GM23338 (cell line): ENCODE measurements around the gene GCHFR. TPM values are rescaled to one million over a fixed set of nuclear protein-coding genes. Genes with fewer than 3 reads are reported as not detected.
A peak's percentile ranks its signal among the peaks of the same experiment; 100 is the strongest.

ENCODE experiments used
- ATAC-seq: fragments of 200-7000 bp; cut with Tn5 transposase; 3 replicates; pipeline ENCODE4 v1.9.1; 2020
- DNase-seq: peaks from one replicate; pipeline ENCODE4 v3.0.0-alpha.2; 2015; ENCODE audit warnings: low spot score
- H2AFZ ChIP-seq: fragments of 200-600 bp; sonication (generic); 2 replicates; pipeline ENCODE4 v1.8.0; 2016; ENCODE audit warnings: antibody characterized with exemption, mild to moderate bottlenecking, moderate library complexity
- H3F3A ChIP-seq: fragments of 200-600 bp; sonication (generic); replicated peaks from 2 replicates; pipeline ENCODE4 v1.8.0; 2017; ENCODE audit warnings: antibody characterized with exemption, mixed run types, low read depth
- H3K27ac ChIP-seq: fragments of 200-600 bp; sonication (generic); 2 replicates; pipeline ENCODE4 v1.6.1; 2016; ENCODE audit warnings: low read depth
- H3K27me3 ChIP-seq: fragments of 200-600 bp; sonication (generic); 2 replicates; pipeline ENCODE4 v1.8.0; 2016; ENCODE audit warnings: mild to moderate bottlenecking, mixed run types, moderate library complexity; ENCODE audit not compliant: insufficient read depth
- H3K36me3 ChIP-seq: fragments of 200-600 bp; sonication (generic); 2 replicates; pipeline ENCODE4 v1.8.0; 2016; ENCODE audit warnings: mild to moderate bottlenecking; ENCODE audit not compliant: insufficient read depth
- H3K4me1 ChIP-seq: fragments of 200-600 bp; sonication (generic); 2 replicates; pipeline ENCODE4 v1.8.0; 2016; ENCODE audit warnings: mild to moderate bottlenecking, moderate library complexity; ENCODE audit not compliant: insufficient read depth
- H3K4me2 ChIP-seq: fragments of 200-600 bp; sonication (generic); 2 replicates; pipeline ENCODE4 v1.7.1; 2017; ENCODE audit warnings: mixed run types
- H3K4me3 ChIP-seq: fragments of 200-600 bp; sonication (generic); 2 replicates; pipeline ENCODE4 v1.6.1; 2016; ENCODE audit warnings: mixed run types
- H3K79me2 ChIP-seq: fragments of 200-600 bp; sonication (generic); replicated peaks from 2 replicates; pipeline ENCODE4 v1.8.0; 2017; ENCODE audit warnings: mild to moderate bottlenecking; ENCODE audit not compliant: insufficient read depth
- H3K9me2 ChIP-seq: fragments of 200-600 bp; sonication (generic); 2 replicates; pipeline ENCODE4 v1.8.0; 2017; ENCODE audit not compliant: insufficient read depth
- H4K20me1 ChIP-seq: fragments of 200-600 bp; sonication (generic); replicated peaks from 2 replicates; pipeline ENCODE4 v1.8.0; 2017; ENCODE audit warnings: mild to moderate bottlenecking; ENCODE audit not compliant: insufficient read depth
- H3K27ac Mint-ChIP-seq: 2 replicates; pipeline ENCODE4 v1.8.0; 2020; ENCODE audit warnings: inconsistent platforms, mild to moderate bottlenecking, moderate library complexity, mixed read lengths
- H3K27me3 Mint-ChIP-seq: 3 replicates; pipeline ENCODE4 v1.8.0; 2022; ENCODE audit warnings: low read depth, mild to moderate bottlenecking, moderate library complexity, mixed read lengths, inconsistent platforms; ENCODE audit not compliant: insufficient read depth, poor library complexity
- H3K36me3 Mint-ChIP-seq: 3 replicates; pipeline ENCODE4 v1.8.0; 2021; ENCODE audit warnings: low read depth, mild to moderate bottlenecking, inconsistent platforms, moderate library complexity, mixed read lengths
- H3K4me1 Mint-ChIP-seq: 3 replicates; pipeline ENCODE4 v1.8.0; 2020; ENCODE audit warnings: mild to moderate bottlenecking, inconsistent platforms, mixed read lengths
- H3K4me3 Mint-ChIP-seq: 3 replicates; pipeline ENCODE4 v1.8.0; 2021; ENCODE audit warnings: moderate library complexity, mild to moderate bottlenecking, inconsistent platforms, mixed read lengths
- H3K9me3 Mint-ChIP-seq: 3 replicates; pipeline ENCODE4 v1.8.0; 2020; ENCODE audit warnings: moderate library complexity, mild to moderate bottlenecking, inconsistent platforms, mixed read lengths
- CREB1 ChIP-seq: fragments of 250-450 bp; sonication (Bioruptor Pico); IDR thresholded peaks from 2 replicates; pipeline ENCODE4 v1.5.0; 2020; ENCODE audit warnings: low read depth, mild to moderate bottlenecking, moderate library complexity
- CTCF ChIP-seq, 2 experiments: fragments of 200-600 bp in 1 of 2; sonication (generic) in 1 of 2; conservative IDR thresholded peaks; 2 replicates each; pipeline versions ENCODE4 v1.5.1 to v1.6.1; 2016 to 2017; ENCODE audit warnings: antibody characterized with exemption in 2 of 2, low read depth in 2 of 2, mild to moderate bottlenecking in 2 of 2, moderate library complexity in 1 of 2
- ETS1 ChIP-seq: IDR thresholded peaks from 2 replicates; pipeline ENCODE4 v1.6.1; 2016; ENCODE audit warnings: antibody characterized with exemption
- EZH2 ChIP-seq: fragments of 200-600 bp; sonication (generic); IDR thresholded peaks from one replicate; pipeline ENCODE4 v1.8.0; 2017; ENCODE audit warnings: antibody characterized with exemption, mild to moderate bottlenecking, low read depth; ENCODE audit not compliant: unreplicated experiment
- EZH2phosphoT487 ChIP-seq: fragments of 200-600 bp; sonication (generic); IDR thresholded peaks from one replicate; pipeline ENCODE4 v1.8.1; 2018; ENCODE audit warnings: antibody characterized with exemption; ENCODE audit not compliant: unreplicated experiment
- JUNB ChIP-seq: IDR thresholded peaks from one replicate; pipeline ENCODE4 v1.6.1; 2016; ENCODE audit warnings: antibody characterized with exemption; ENCODE audit not compliant: unreplicated experiment
- NANOG ChIP-seq: IDR thresholded peaks from 2 replicates; pipeline ENCODE4 v1.6.1; 2016; ENCODE audit warnings: antibody characterized with exemption, borderline replicate concordance
- POLR2AphosphoS5 ChIP-seq: IDR thresholded peaks from 2 replicates; pipeline ENCODE4 v1.6.1; 2016; ENCODE audit warnings: antibody characterized with exemption, low read depth
- REST ChIP-seq: IDR thresholded peaks from one replicate; pipeline ENCODE4 v1.6.1; 2018; ENCODE audit warnings: antibody characterized with exemption; ENCODE audit not compliant: unreplicated experiment
- STAT1 ChIP-seq: IDR thresholded peaks from one replicate; pipeline ENCODE4 v1.6.1; 2016; ENCODE audit warnings: antibody characterized with exemption; ENCODE audit not compliant: unreplicated experiment
- ZNF114 ChIP-seq: fragments of 250-450 bp; sonication (Bioruptor Pico); IDR thresholded peaks from 2 replicates; pipeline ENCODE4 v1.5.0; 2020; ENCODE audit warnings: mild to moderate bottlenecking, moderate library complexity
- ZNF331 ChIP-seq: fragments of 250-450 bp; sonication (Bioruptor Pico); IDR thresholded peaks from 2 replicates; pipeline ENCODE4 v1.5.0; 2020; ENCODE audit warnings: low read depth, mild to moderate bottlenecking, moderate library complexity
- polyA plus RNA-seq: library from polyadenylated mRNA; unstranded; fragments of >200 nt; fragmentation: Nextera tagmentation; extraction: Ambion mirVana; gene quantifications from 2 replicates; pipeline ENCODE4 v1.2.1, GENCODE V29; 2016
- total RNA-seq: library from RNA; depleted of rRNA; stranded (reverse); fragments of >200 nt; shearing (Covaris generic); gene quantifications from 2 replicates; pipeline ENCODE4 v1.2.3, GENCODE V29; 2014

Gene GCHFR
- total and polyA plus RNA-seq, 2 experiments from 2014 or later = 38.9 to 44.2 TPM

GRCh38 chr15:40737048-40737447 lies 26.8 kb upstream of the GCHFR start (continued):
- TF ChIP-seq CTCF (conservative IDR thresholded peaks at IDR 0.05; ENCODE audit: low read depth in 2 of 2) = no peak
- no peak for TF ChIP-seq ETS1
- no peak for TF ChIP-seq JUNB
- no peak for TF ChIP-seq POLR2AphosphoS5
- TF ChIP-seq NANOG = no peak
- TF ChIP-seq STAT1 = no peak
- TF ChIP-seq EZH2 = no peak
- no peak for TF ChIP-seq ZNF114 (CRISPR knock-in tag)

- DNase-seq (peak; percentile 80), ATAC-seq (peak; percentile 83)
- Histone ChIP-seq H3K4me2 (peak overlapping the region; percentile 56), H2AFZ (no peak overlapping the region), H3K27ac (peak overlapping the region; percentile 69), H3K4me3 (no peak overlapping the region), H3K9me2 (no peaks in the 10 kb centered on the region), H3K79me2 (no peaks in the 10 kb centered on the region), H4K20me1 (peaks cover 10% of the 10 kb centered on the region; the same call in 1 of the 2 replicates), H3F3A (0 out of 2 replicates have a peak, but pooled peaks cover 9% of the 10 kb centered on the region), H3K36me3 (peaks cover 30% of the 10 kb centered on the region), H3K27me3 (no peaks in the 10 kb centered on the region), H3K4me1 (peaks cover 27% of the 10 kb centered on the region)
- Mint-ChIP-seq H3K36me3 (peaks cover 66% of the 10 kb centered on the region), H3K4me1 (peaks cover 35% of the 10 kb centered on the region), H3K27ac (peak overlapping the region; percentile 90), H3K4me3 (peak overlapping the region; percentile 53; the same call in 2 of the 3 replicates), H3K9me3 (no peaks in the 10 kb centered on the region), H3K27me3 (peaks cover 9% of the 10 kb centered on the region)
- TF ChIP-seq JUNB = no peak
- no peak for TF ChIP-seq CREB1 (CRISPR knock-in tag)
- no peak for TF ChIP-seq CTCF (conservative IDR thresholded peaks at IDR 0.05; ENCODE audit: low read depth in 2 of 2)
- TF ChIP-seq STAT1 = no peak
- TF ChIP-seq REST = no peak
- no peak for TF ChIP-seq ZNF331 (CRISPR knock-in tag)
- no peak for TF ChIP-seq NANOG
- no peak for TF ChIP-seq ZNF114 (CRISPR knock-in tag)
- TF ChIP-seq ETS1 = no peak
- TF ChIP-seq EZH2phosphoT487 = no peak
- no peak for TF ChIP-seq EZH2
- TF ChIP-seq POLR2AphosphoS5 = no peak
Measured at GRCh38 chr15:40739047-40739446, 24.8 kb upstream of the GCHFR start.
